K562 (cell line): ENCODE results near the gene CCR5AS.

ENCODE experiments used
- TBP ChIP-seq: optimal IDR thresholded peaks from 2 replicates; pipeline ENCODE3; 2011; ENCODE audit warnings: low read depth, low read length, improper control_type of control experiment
- TF ChIP-seq, protein P1 (sequence below): fragments of 200-600 bp; sonication (generic); IDR thresholded peaks from one replicate; pipeline ENCODE4 v1.6.1; 2012; ENCODE audit warnings: mild to moderate bottlenecking, low read depth, low read length, inconsistent platforms
- TF ChIP-seq, protein P2 (sequence below): fragments of 200-800 bp; sonication (Bioruptor generic); IDR thresholded peaks from 2 replicates; pipeline ENCODE4 v1.6.1; 2016; ENCODE audit warnings: missing genetic modification characterization, missing compliant biosample characterization
- TF ChIP-seq, protein P3 (sequence below): sonication (generic); formaldehyde crosslinking; IDR thresholded peaks from 2 replicates; pipeline ENCODE4 v1.8.1; 2023; ENCODE audit warnings: missing genetic modification reagents, mild to moderate bottlenecking, borderline replicate concordance

The CCR5AS gene

DNA sequence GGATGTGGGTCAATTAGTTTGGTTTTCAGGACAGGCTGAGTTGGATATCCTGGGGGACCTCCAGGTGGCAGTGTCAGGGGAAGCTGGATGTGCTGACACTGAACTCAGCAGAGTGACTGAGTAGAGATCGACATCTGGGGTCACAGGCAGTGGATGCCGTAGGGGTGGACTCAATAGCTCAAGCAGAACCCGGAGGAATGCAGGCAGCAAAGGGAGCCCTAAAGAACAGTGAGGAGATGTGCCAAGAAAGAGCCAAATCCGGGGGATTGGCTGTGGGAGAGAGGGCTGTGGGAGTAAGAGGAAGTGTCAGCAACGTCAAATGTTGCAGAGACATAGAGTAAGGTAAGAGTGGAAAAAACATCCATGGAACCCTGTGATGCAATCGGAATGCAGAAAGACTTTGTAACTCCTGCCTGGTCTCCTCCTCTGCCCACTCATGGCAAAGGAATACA, 11.6 kb downstream of the CCR5AS start (continued):
- TF ChIP-seq, protein P1, sequence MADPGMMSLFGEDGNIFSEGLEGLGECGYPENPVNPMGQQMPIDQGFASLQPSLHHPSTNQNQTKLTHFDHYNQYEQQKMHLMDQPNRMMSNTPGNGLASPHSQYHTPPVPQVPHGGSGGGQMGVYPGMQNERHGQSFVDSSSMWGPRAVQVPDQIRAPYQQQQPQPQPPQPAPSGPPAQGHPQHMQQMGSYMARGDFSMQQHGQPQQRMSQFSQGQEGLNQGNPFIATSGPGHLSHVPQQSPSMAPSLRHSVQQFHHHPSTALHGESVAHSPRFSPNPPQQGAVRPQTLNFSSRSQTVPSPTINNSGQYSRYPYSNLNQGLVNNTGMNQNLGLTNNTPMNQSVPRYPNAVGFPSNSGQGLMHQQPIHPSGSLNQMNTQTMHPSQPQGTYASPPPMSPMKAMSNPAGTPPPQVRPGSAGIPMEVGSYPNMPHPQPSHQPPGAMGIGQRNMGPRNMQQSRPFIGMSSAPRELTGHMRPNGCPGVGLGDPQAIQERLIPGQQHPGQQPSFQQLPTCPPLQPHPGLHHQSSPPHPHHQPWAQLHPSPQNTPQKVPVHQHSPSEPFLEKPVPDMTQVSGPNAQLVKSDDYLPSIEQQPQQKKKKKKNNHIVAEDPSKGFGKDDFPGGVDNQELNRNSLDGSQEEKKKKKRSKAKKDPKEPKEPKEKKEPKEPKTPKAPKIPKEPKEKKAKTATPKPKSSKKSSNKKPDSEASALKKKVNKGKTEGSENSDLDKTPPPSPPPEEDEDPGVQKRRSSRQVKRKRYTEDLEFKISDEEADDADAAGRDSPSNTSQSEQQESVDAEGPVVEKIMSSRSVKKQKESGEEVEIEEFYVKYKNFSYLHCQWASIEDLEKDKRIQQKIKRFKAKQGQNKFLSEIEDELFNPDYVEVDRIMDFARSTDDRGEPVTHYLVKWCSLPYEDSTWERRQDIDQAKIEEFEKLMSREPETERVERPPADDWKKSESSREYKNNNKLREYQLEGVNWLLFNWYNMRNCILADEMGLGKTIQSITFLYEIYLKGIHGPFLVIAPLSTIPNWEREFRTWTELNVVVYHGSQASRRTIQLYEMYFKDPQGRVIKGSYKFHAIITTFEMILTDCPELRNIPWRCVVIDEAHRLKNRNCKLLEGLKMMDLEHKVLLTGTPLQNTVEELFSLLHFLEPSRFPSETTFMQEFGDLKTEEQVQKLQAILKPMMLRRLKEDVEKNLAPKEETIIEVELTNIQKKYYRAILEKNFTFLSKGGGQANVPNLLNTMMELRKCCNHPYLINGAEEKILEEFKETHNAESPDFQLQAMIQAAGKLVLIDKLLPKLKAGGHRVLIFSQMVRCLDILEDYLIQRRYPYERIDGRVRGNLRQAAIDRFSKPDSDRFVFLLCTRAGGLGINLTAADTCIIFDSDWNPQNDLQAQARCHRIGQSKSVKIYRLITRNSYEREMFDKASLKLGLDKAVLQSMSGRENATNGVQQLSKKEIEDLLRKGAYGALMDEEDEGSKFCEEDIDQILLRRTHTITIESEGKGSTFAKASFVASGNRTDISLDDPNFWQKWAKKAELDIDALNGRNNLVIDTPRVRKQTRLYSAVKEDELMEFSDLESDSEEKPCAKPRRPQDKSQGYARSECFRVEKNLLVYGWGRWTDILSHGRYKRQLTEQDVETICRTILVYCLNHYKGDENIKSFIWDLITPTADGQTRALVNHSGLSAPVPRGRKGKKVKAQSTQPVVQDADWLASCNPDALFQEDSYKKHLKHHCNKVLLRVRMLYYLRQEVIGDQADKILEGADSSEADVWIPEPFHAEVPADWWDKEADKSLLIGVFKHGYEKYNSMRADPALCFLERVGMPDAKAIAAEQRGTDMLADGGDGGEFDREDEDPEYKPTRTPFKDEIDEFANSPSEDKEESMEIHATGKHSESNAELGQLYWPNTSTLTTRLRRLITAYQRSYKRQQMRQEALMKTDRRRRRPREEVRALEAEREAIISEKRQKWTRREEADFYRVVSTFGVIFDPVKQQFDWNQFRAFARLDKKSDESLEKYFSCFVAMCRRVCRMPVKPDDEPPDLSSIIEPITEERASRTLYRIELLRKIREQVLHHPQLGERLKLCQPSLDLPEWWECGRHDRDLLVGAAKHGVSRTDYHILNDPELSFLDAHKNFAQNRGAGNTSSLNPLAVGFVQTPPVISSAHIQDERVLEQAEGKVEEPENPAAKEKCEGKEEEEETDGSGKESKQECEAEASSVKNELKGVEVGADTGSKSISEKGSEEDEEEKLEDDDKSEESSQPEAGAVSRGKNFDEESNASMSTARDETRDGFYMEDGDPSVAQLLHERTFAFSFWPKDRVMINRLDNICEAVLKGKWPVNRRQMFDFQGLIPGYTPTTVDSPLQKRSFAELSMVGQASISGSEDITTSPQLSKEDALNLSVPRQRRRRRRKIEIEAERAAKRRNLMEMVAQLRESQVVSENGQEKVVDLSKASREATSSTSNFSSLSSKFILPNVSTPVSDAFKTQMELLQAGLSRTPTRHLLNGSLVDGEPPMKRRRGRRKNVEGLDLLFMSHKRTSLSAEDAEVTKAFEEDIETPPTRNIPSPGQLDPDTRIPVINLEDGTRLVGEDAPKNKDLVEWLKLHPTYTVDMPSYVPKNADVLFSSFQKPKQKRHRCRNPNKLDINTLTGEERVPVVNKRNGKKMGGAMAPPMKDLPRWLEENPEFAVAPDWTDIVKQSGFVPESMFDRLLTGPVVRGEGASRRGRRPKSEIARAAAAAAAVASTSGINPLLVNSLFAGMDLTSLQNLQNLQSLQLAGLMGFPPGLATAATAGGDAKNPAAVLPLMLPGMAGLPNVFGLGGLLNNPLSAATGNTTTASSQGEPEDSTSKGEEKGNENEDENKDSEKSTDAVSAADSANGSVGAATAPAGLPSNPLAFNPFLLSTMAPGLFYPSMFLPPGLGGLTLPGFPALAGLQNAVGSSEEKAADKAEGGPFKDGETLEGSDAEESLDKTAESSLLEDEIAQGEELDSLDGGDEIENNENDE, result no peak
- no peak for TF ChIP-seq TBP
- TF ChIP-seq, protein P2, sequence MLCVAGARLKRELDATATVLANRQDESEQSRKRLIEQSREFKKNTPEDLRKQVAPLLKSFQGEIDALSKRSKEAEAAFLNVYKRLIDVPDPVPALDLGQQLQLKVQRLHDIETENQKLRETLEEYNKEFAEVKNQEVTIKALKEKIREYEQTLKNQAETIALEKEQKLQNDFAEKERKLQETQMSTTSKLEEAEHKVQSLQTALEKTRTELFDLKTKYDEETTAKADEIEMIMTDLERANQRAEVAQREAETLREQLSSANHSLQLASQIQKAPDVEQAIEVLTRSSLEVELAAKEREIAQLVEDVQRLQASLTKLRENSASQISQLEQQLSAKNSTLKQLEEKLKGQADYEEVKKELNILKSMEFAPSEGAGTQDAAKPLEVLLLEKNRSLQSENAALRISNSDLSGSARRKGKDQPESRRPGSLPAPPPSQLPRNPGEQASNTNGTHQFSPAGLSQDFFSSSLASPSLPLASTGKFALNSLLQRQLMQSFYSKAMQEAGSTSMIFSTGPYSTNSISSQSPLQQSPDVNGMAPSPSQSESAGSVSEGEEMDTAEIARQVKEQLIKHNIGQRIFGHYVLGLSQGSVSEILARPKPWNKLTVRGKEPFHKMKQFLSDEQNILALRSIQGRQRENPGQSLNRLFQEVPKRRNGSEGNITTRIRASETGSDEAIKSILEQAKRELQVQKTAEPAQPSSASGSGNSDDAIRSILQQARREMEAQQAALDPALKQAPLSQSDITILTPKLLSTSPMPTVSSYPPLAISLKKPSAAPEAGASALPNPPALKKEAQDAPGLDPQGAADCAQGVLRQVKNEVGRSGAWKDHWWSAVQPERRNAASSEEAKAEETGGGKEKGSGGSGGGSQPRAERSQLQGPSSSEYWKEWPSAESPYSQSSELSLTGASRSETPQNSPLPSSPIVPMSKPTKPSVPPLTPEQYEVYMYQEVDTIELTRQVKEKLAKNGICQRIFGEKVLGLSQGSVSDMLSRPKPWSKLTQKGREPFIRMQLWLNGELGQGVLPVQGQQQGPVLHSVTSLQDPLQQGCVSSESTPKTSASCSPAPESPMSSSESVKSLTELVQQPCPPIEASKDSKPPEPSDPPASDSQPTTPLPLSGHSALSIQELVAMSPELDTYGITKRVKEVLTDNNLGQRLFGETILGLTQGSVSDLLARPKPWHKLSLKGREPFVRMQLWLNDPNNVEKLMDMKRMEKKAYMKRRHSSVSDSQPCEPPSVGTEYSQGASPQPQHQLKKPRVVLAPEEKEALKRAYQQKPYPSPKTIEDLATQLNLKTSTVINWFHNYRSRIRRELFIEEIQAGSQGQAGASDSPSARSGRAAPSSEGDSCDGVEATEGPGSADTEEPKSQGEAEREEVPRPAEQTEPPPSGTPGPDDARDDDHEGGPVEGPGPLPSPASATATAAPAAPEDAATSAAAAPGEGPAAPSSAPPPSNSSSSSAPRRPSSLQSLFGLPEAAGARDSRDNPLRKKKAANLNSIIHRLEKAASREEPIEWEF (CRISPR knock-in tag), result no peak
- TF ChIP-seq, protein P3, sequence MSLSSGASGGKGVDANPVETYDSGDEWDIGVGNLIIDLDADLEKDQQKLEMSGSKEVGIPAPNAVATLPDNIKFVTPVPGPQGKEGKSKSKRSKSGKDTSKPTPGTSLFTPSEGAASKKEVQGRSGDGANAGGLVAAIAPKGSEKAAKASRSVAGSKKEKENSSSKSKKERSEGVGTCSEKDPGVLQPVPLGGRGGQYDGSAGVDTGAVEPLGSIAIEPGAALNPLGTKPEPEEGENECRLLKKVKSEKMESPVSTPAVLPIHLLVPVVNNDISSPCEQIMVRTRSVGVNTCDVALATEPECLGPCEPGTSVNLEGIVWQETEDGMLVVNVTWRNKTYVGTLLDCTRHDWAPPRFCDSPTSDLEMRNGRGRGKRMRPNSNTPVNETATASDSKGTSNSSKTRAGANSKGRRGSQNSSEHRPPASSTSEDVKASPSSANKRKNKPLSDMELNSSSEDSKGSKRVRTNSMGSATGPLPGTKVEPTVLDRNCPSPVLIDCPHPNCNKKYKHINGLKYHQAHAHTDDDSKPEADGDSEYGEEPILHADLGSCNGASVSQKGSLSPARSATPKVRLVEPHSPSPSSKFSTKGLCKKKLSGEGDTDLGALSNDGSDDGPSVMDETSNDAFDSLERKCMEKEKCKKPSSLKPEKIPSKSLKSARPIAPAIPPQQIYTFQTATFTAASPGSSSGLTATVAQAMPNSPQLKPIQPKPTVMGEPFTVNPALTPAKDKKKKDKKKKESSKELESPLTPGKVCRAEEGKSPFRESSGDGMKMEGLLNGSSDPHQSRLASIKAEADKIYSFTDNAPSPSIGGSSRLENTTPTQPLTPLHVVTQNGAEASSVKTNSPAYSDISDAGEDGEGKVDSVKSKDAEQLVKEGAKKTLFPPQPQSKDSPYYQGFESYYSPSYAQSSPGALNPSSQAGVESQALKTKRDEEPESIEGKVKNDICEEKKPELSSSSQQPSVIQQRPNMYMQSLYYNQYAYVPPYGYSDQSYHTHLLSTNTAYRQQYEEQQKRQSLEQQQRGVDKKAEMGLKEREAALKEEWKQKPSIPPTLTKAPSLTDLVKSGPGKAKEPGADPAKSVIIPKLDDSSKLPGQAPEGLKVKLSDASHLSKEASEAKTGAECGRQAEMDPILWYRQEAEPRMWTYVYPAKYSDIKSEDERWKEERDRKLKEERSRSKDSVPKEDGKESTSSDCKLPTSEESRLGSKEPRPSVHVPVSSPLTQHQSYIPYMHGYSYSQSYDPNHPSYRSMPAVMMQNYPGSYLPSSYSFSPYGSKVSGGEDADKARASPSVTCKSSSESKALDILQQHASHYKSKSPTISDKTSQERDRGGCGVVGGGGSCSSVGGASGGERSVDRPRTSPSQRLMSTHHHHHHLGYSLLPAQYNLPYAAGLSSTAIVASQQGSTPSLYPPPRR (CRISPR knock-in tag), result no peak
